Osteocyte (in vitro differentiated cells): ENCODE measurements around the gene DOK7. TPM values are rescaled to one million over a fixed set of nuclear protein-coding genes. Genes with fewer than 3 reads are reported as not detected.
A peak's percentile ranks its signal among the peaks of the same experiment; 100 is the strongest.

Experiments used
- DNase-seq: peaks from one replicate; pipeline ENCODE4 v3.0.0; 2021; ENCODE audit warnings: mixed read lengths; ENCODE audit not compliant: unreplicated experiment; ENCODE audit errors: extremely low spot score
- H3K27ac Mint-ChIP-seq: one replicate; pipeline ENCODE4 v1.8.0; 2021; ENCODE audit warnings: mild to moderate bottlenecking, mixed read lengths; ENCODE audit not compliant: unreplicated experiment
- H3K27me3 Mint-ChIP-seq: one replicate; pipeline ENCODE4 v1.8.0; 2021; ENCODE audit warnings: mixed read lengths; ENCODE audit not compliant: unreplicated experiment
- H3K36me3 Mint-ChIP-seq: one replicate; pipeline ENCODE4 v1.8.0; 2021; ENCODE audit warnings: mixed read lengths; ENCODE audit not compliant: unreplicated experiment
- H3K4me1 Mint-ChIP-seq: one replicate; pipeline ENCODE4 v1.8.0; 2021; ENCODE audit warnings: mixed read lengths; ENCODE audit not compliant: unreplicated experiment
- H3K4me3 Mint-ChIP-seq: one replicate; pipeline ENCODE4 v1.8.0; 2021; ENCODE audit warnings: mild to moderate bottlenecking, moderate library complexity, mixed read lengths; ENCODE audit not compliant: unreplicated experiment
- H3K9me3 Mint-ChIP-seq: one replicate; pipeline ENCODE4 v1.8.0; 2021; ENCODE audit warnings: mixed read lengths; ENCODE audit not compliant: unreplicated experiment
- total RNA-seq: library from RNA; stranded (reverse); gene quantifications from 2 replicates; pipeline ENCODE4 v1.2.1, GENCODE V29; 2021
- TF ChIP-seq, protein P1 (sequence below): fragments of 200-600 bp; sonication (generic); IDR thresholded peaks from 2 replicates; pipeline ENCODE4 v1.5.0; 2021; ENCODE audit warnings: antibody characterized with exemption, mild to moderate bottlenecking, moderate library complexity

DOK7 gene
- total RNA-seq, 1 donor from 2014 or later, result not detected

DNA sequence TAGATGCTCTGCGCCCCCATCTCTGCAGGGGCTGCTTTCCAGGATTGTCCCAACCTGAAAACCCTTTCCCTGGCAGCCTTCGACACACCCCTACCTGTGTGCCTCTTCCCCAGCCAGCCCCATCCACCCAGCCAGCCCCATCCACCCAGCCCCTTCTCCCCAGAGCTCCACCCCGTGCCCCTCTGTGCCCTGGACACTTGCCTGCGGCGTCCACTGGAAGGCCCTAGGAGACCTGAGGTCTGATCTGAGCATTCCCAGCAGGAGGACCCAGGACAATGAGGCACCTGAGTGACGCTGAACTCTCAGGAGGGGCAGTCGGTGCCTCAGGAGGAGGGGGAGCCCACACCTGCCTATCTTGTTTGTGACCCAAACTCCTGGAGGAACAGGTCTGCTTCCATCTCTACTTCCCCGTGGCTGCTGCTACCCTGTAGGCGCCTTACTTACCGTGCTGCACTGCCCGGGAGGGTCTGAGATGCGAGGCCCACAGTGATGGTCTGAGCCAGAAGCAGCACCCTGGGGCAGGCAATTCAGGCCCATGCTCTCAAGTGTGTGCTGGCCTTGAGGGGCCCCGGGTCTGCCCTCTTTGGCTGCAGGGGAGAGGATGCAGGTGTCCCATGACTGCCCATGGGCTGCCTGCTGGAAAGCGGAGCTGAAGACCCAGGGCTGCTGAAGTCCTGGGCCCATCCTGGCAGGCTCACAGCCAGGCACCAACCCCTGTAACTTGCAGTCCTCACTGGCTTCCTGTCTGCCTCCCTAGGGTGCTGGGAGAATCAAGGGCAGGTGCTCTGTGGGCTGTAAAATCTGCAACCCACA lies 64.2 kb downstream of the DOK7 start:
- DNase-seq, result no peak
- Mint-ChIP-seq H3K4me3 (no peak overlapping the region), H3K9me3 (no peaks in the 10 kb centered on the region), H3K27me3 (no peaks in the 10 kb centered on the region), H3K4me1 (peaks cover 16% of the 10 kb centered on the region), H3K36me3 (peaks cover 4% of the 10 kb centered on the region), H3K27ac (no peak overlapping the region)
- TF ChIP-seq, protein P1, sequence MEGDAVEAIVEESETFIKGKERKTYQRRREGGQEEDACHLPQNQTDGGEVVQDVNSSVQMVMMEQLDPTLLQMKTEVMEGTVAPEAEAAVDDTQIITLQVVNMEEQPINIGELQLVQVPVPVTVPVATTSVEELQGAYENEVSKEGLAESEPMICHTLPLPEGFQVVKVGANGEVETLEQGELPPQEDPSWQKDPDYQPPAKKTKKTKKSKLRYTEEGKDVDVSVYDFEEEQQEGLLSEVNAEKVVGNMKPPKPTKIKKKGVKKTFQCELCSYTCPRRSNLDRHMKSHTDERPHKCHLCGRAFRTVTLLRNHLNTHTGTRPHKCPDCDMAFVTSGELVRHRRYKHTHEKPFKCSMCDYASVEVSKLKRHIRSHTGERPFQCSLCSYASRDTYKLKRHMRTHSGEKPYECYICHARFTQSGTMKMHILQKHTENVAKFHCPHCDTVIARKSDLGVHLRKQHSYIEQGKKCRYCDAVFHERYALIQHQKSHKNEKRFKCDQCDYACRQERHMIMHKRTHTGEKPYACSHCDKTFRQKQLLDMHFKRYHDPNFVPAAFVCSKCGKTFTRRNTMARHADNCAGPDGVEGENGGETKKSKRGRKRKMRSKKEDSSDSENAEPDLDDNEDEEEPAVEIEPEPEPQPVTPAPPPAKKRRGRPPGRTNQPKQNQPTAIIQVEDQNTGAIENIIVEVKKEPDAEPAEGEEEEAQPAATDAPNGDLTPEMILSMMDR, result no peak

DNA sequence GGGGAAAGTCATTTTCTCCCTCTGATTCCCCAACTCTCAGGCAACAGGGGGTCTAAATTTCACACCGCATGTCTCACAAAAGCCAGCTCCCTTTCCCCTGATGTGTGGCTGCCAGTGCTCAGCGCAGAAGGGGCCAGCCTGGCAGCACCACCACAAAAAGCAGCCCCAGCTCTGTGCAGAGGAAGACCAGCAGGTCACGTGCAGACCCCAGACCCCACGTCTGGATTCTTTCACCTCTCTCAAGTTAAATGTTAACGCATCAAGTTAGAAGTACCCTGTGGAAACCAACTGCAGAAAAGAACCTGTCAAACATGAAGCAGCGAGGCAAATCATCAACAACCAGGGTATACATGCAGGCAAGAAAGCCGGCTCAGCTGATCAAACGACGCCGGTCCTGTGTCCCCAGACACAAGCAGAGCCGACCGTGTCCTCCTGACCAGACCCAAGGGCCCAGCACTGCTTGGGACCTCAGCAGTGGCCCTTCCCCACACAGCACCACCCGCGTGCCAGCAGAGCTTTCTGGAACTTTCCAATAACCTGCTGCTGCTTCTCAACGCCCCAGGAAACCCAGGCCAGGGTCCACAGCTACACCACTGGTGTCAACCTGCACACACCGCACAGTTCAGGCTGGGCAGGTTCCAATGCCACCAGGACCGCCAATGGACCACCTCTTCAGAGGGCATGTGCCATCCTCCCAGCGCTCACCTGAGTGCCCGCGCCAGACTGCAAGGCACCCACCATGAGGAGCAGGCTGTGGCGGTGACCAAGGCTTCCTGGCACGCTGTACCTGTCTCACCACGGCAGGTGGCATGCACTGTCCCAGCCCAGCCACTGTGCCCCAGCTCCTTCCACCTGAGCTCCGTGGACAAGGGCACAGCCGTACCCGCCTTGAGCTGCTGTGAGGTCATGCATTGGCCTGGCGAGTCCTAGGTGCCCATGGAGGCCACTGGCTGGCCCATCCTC lies 65.1 kb downstream of the DOK7 start:
- Mint-ChIP-seq H3K27ac (no peak overlapping the region), H3K9me3 (no peaks in the 10 kb centered on the region), H3K27me3 (no peaks in the 10 kb centered on the region), H3K36me3 (peaks cover 4% of the 10 kb centered on the region), H3K4me1 (peaks cover 16% of the 10 kb centered on the region), H3K4me3 (no peak overlapping the region)
- TF ChIP-seq, protein P1, result no peak
- DNase-seq, result no peak

DNA sequence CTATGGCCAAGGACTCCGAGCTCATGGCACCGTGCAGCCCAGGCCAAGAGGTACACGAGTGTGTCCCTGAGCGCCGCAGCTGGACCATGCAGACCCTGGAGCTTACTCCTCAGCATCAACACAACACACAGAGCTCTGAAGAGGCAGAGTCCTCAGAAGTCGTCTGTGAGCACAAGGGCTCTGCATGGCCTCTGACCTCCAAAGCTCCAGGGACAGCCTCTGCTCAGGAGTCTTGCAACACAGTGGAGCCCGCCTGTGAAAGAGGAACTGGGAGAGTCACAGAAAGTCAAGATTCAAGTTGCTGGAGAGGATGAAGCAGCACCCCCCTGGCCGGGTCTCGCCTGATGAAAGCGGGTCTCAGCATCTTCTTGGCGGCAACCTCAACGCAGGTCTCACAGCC lies 66.3 kb downstream of the DOK7 start:
- H3K4me3 Mint-ChIP-seq, result no peak overlapping the region
- H3K4me1 Mint-ChIP-seq, result peaks cover 16% of the 10 kb centered on the region
- TF ChIP-seq, protein P1, result no peak
- DNase-seq, result no peak
- H3K27ac Mint-ChIP-seq, result no peak overlapping the region
- H3K27me3 Mint-ChIP-seq, result no peaks in the 10 kb centered on the region
- no peaks in the 10 kb centered on the region for H3K9me3 Mint-ChIP-seq
- peaks cover 4% of the 10 kb centered on the region for H3K36me3 Mint-ChIP-seq

DNA sequence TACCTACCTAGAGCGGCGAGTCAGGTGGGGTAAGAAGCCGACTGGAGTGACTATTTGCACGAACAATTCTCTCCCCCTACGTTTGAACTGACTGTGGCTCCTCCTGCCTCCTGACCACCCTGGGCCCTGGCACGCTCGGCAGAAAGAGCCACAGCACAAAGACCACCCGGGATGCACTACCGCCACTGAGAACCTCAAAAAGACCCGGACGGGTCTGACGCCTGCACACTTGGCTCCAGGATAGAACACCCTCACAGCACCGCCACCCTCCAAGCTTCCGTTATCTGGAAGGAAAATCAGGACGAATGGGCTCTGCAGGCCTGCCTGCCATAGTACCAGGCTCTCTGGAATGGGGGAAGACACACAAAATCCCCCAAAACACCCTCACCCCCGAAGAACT lies 66.9 kb downstream of the DOK7 start:
- no peak overlapping the region for H3K27ac Mint-ChIP-seq
- peaks cover 16% of the 10 kb centered on the region for H3K4me1 Mint-ChIP-seq
- H3K4me3 Mint-ChIP-seq, result peak overlapping the region; percentile 17
- peaks cover 2% of the 10 kb centered on the region for H3K27me3 Mint-ChIP-seq
- DNase-seq, result no peak
- no peaks in the 10 kb centered on the region for H3K36me3 Mint-ChIP-seq
- TF ChIP-seq, protein P1, result no peak
- H3K9me3 Mint-ChIP-seq, result no peaks in the 10 kb centered on the region
